Loucy (cell line): ENCODE results near the gene TRIM40.

Experiments
- H2AFZ ChIP-seq: fragments of 200-600 bp; sonication (generic); 2 replicates; pipeline ENCODE4 v1.6.0; 2016; ENCODE audit warnings: antibody characterized with exemption, mild to moderate bottlenecking, low read length, moderate library complexity
- H3F3A ChIP-seq: fragments of 200-600 bp; 2 replicates; pipeline ENCODE4 v1.6.0; 2016; ENCODE audit warnings: antibody characterized with exemption, low read depth, mild to moderate bottlenecking
- H3K27me3 ChIP-seq: fragments of 200-600 bp; sonication (generic); 2 replicates; pipeline ENCODE4 v1.6.1; 2014; ENCODE audit warnings: low read length, mild to moderate bottlenecking; ENCODE audit not compliant: insufficient read depth, poor library complexity, severe bottlenecking
- H3K36me3 ChIP-seq: fragments of 200-600 bp; sonication (generic); 2 replicates; pipeline ENCODE4 v1.6.1; 2016; ENCODE audit warnings: low read length; ENCODE audit not compliant: insufficient read depth
- H3K4me1 ChIP-seq: fragments of 200-600 bp; sonication (generic); 2 replicates; pipeline ENCODE4 v1.5.1; 2014; ENCODE audit warnings: low read length, mild to moderate bottlenecking; ENCODE audit not compliant: insufficient read depth, poor library complexity, severe bottlenecking
- H3K4me2 ChIP-seq: fragments of 200-600 bp; sonication (generic); 2 replicates; pipeline ENCODE4 v1.6.0; 2014; ENCODE audit warnings: antibody characterized with exemption, low read length, low read depth, mild to moderate bottlenecking; ENCODE audit not compliant: poor library complexity, severe bottlenecking
- H3K4me3 ChIP-seq: fragments of 200-600 bp; sonication (generic); 2 replicates; pipeline ENCODE4 v1.5.1; 2014; ENCODE audit warnings: low read length, mild to moderate bottlenecking, mixed read lengths; ENCODE audit not compliant: poor library complexity, severe bottlenecking
- H3K79me2 ChIP-seq: fragments of 200-600 bp; sonication (generic); 2 replicates; pipeline ENCODE4 v1.6.1; 2014; ENCODE audit warnings: low read length; ENCODE audit not compliant: insufficient read depth
- H3K9ac ChIP-seq: fragments of 200-600 bp; sonication (generic); 2 replicates; pipeline ENCODE4 v1.6.0; 2014; ENCODE audit warnings: mild to moderate bottlenecking, low read depth, low read length, moderate library complexity; ENCODE audit not compliant: poor library complexity, severe bottlenecking
- H3K9me2 ChIP-seq: fragments of 200-600 bp; sonication (generic); replicated peaks from 2 replicates; pipeline ENCODE4 v1.6.1; 2016; ENCODE audit warnings: low read depth, low read length, mixed read lengths
- H3K9me3 ChIP-seq: fragments of 200-600 bp; sonication (generic); 2 replicates; pipeline ENCODE4 v1.6.1; 2014; ENCODE audit warnings: mild to moderate bottlenecking, antibody characterized with exemption, low read length, low read depth; ENCODE audit not compliant: insufficient read depth
- H4K20me1 ChIP-seq: fragments of 200-600 bp; sonication (generic); 2 replicates; pipeline ENCODE4 v1.6.0; 2014; ENCODE audit warnings: antibody characterized with exemption, low read length, mild to moderate bottlenecking; ENCODE audit not compliant: insufficient read depth, poor library complexity, severe bottlenecking
- CTCF ChIP-seq: fragments of 200-600 bp; sonication (generic); conservative IDR thresholded peaks from 2 replicates; pipeline ENCODE4 v1.5.1; 2014; ENCODE audit warnings: mild to moderate bottlenecking, antibody characterized with exemption, low read length
- EZH2phosphoT487 ChIP-seq: fragments of 200-600 bp; IDR thresholded peaks from 2 replicates; pipeline ENCODE4 v1.6.1; 2018; ENCODE audit warnings: antibody characterized with exemption, mild to moderate bottlenecking, moderate library complexity, borderline replicate concordance

TRIM40 gene

GRCh38 chr6:30192076-30192475, 56.1 kb downstream of the TRIM40 start:
- Histone ChIP-seq H3K9me3 (no peaks in the 10 kb centered on the region), H4K20me1 (no peaks in the 10 kb centered on the region), H3K4me1 (no peaks in the 10 kb centered on the region), H3K9ac (no peak overlapping the region), H3F3A (no peaks in the 10 kb centered on the region), H2AFZ (no peak overlapping the region), H3K9me2 (no peaks in the 10 kb centered on the region), H3K79me2 (no peaks in the 10 kb centered on the region), H3K4me2 (no peak overlapping the region), H3K27me3 (no peaks in the 10 kb centered on the region), H3K36me3 (peaks cover 63% of the 10 kb centered on the region; the same call in 1 of the 2 replicates), H3K4me3 (no peak overlapping the region)
- TF ChIP-seq CTCF (no peak), EZH2phosphoT487 (no peak)

- Histone ChIP-seq H3K9me3 (no peaks in the 10 kb centered on the region), H3F3A (no peaks in the 10 kb centered on the region), H3K27me3 (no peaks in the 10 kb centered on the region), H3K9me2 (no peaks in the 10 kb centered on the region), H3K79me2 (no peaks in the 10 kb centered on the region), H4K20me1 (no peaks in the 10 kb centered on the region), H3K4me2 (no peak overlapping the region), H3K36me3 (peaks cover 62% of the 10 kb centered on the region; the same call in 1 of the 2 replicates), H3K4me3 (no peak overlapping the region), H3K4me1 (no peaks in the 10 kb centered on the region), H3K9ac (no peak overlapping the region), H2AFZ (no peak overlapping the region)
- TF ChIP-seq EZH2phosphoT487 = no peak
- TF ChIP-seq CTCF = no peak
Observed at GRCh38 chr6:30194797-30195690, 59.1 kb downstream of the TRIM40 start.

GRCh38 chr6:30195951-30196350, 60.0 kb downstream of the TRIM40 start:
- Histone ChIP-seq H3F3A (no peaks in the 10 kb centered on the region), H3K9me3 (no peaks in the 10 kb centered on the region), H3K4me1 (no peaks in the 10 kb centered on the region), H4K20me1 (no peaks in the 10 kb centered on the region), H3K36me3 (peaks cover 62% of the 10 kb centered on the region), H3K9me2 (no peaks in the 10 kb centered on the region), H3K27me3 (no peaks in the 10 kb centered on the region), H2AFZ (no peak overlapping the region), H3K4me2 (no peak overlapping the region), H3K79me2 (no peaks in the 10 kb centered on the region), H3K9ac (no peak overlapping the region), H3K4me3 (no peak overlapping the region)
- no peak for TF ChIP-seq EZH2phosphoT487
- no peak for TF ChIP-seq CTCF
